HEK293T (cell line): ENCODE results near the gene SULT1A1.
"Not testable (repeated sequence)": the region's sequence is repeated elsewhere in the genome, so short reads cannot be mapped to it uniquely, and the experiment has no call there.

Experiments used
- BHLHE40 ChIP-seq: fragments of 450-650 bp; IDR thresholded peaks from 2 replicates; pipeline ENCODE4 v1.6.1; 2016; ENCODE audit warnings: mild to moderate bottlenecking, moderate library complexity, borderline replicate concordance
- ELF4 ChIP-seq: fragments of 450-650 bp; IDR thresholded peaks from 2 replicates; pipeline ENCODE4 v1.6.1; 2017; ENCODE audit warnings: antibody characterized with exemption
- SUZ12 ChIP-seq: fragments of 450-650 bp; IDR thresholded peaks from 2 replicates; pipeline ENCODE4 v1.6.1; 2016; ENCODE audit warnings: mild to moderate bottlenecking
- TARDBP ChIP-seq: fragments of 450-650 bp; IDR thresholded peaks from 2 replicates; pipeline ENCODE4 v1.6.1; 2016

- TF ChIP-seq SUZ12, BHLHE40, TARDBP, ELF4: not testable (repeated sequence)
Measured at GRCh38 chr16:28636093-28636823, 26.4 kb upstream of the SULT1A1 start.
